Endothelial cell of umbilical vein (primary cell): ENCODE results near the gene GLIS2. TPM values are rescaled to one million over a fixed set of nuclear protein-coding genes. Genes with fewer than 3 reads are reported as not detected.

Experiments used
- BruUV-seq: library from RNA; stranded (reverse); fragments of 400-500 nt; replicated peaks from 2 replicates; lab custom pipeline; 2021; lab: Mats Ljungman, UMichigan
- CTCF ChIA-PET: fragments of 300-600, 350-600 bp; sonication (Branson Sonifier 250); formaldehyde crosslinking; loops from one replicate; lab custom pipeline; 2021; ENCODE audit warnings: antibody characterized with exemption, inconsistent platforms; lab: Charles Lee
- POLR2A ChIA-PET: fragments of 300-600, 350-600 bp; sonication (Branson Sonifier 250); formaldehyde crosslinking; loops from one replicate; lab custom pipeline; 2021; ENCODE audit warnings: antibody characterized with exemption, inconsistent platforms; lab: Charles Lee
- DNase-seq: peaks from one replicate; pipeline ENCODE4 v3.0.0-alpha.2; 2011; ENCODE audit warnings: low read depth, low spot score
- FAIRE-seq: peaks from 2 replicates; lab custom pipeline; 2011; peaks lifted over from hg19 to GRCh38; lab: Jason Lieb, UNC
- H2AFZ ChIP-seq: 2 replicates; pipeline ENCODE4 v1.6.0; 2012; ENCODE audit warnings: low read depth, low read length, control low read depth, inconsistent platforms
- H3K27ac ChIP-seq: 2 replicates; pipeline ENCODE4 v1.5.1; 2011; ENCODE audit warnings: low read depth, mild to moderate bottlenecking, control low read depth, low read length, moderate library complexity; ENCODE audit not compliant: insufficient read depth
- H3K27me3 ChIP-seq, 2 experiments: 2 replicates each; pipeline versions ENCODE4 v1.6.0 to v1.6.1; 2011; ENCODE audit warnings: low read length in 2 of 2, mixed read lengths in 1 of 2; ENCODE audit not compliant: control insufficient read depth in 2 of 2, insufficient read depth in 2 of 2
- H3K36me3 ChIP-seq, 2 experiments: 2 replicates in 1 of 2; 3 replicates in 1 of 2; pipeline ENCODE4 v1.5.1; 2011; ENCODE audit warnings: low read length in 2 of 2, mild to moderate bottlenecking in 1 of 2, moderate library complexity in 1 of 2; ENCODE audit not compliant: control insufficient read depth in 2 of 2, insufficient read depth in 2 of 2; ENCODE audit errors: extremely low read depth in 1 of 2
- H3K4me1 ChIP-seq: 3 replicates; pipeline ENCODE4 v1.5.1; 2011; ENCODE audit warnings: mild to moderate bottlenecking, low read length; ENCODE audit not compliant: control insufficient read depth, insufficient read depth; ENCODE audit errors: extremely low read depth
- H3K4me2 ChIP-seq: 2 replicates; pipeline ENCODE4 v1.6.1; 2011; ENCODE audit warnings: low read length, control low read depth, mixed read lengths; ENCODE audit not compliant: insufficient read depth
- H3K4me3 ChIP-seq, 3 experiments: fragments of 200-600 bp in 1 of 3; sonication (generic), shearing (Covaris generic) in 1 of 3; replicated peaks in 1 of 3; 2 replicates each; pipeline ENCODE4 v1.5.1; 2011 to 2016; ENCODE audit warnings: control low read depth in 3 of 3, low read length in 3 of 3, mild to moderate bottlenecking in 2 of 3, inconsistent platforms in 1 of 3, low read depth in 1 of 3, moderate library complexity in 1 of 3; ENCODE audit not compliant: insufficient read depth in 1 of 3
- H3K79me2 ChIP-seq: 2 replicates; pipeline ENCODE4 v1.6.0; 2012; ENCODE audit warnings: low read length, inconsistent platforms; ENCODE audit not compliant: control insufficient read depth, insufficient read depth
- H3K9ac ChIP-seq: replicated peaks from 2 replicates; pipeline ENCODE3; 2011; ENCODE audit warnings: low read length, control low read depth; ENCODE audit not compliant: insufficient read depth; ENCODE audit errors: extremely low read depth
- H3K9me1 ChIP-seq: replicated peaks from 3 replicates; pipeline ENCODE4 v1.6.0; 2011; ENCODE audit warnings: mild to moderate bottlenecking, low read length; ENCODE audit not compliant: control insufficient read depth, insufficient read depth; ENCODE audit errors: extremely low read depth
- H3K9me3 ChIP-seq: replicated peaks from 2 replicates; pipeline ENCODE4 v1.5.1; 2012; ENCODE audit warnings: low read length, inconsistent platforms; ENCODE audit not compliant: control insufficient read depth, insufficient read depth
- H4K20me1 ChIP-seq: replicated peaks from 2 replicates; pipeline ENCODE3; 2011; ENCODE audit warnings: mild to moderate bottlenecking, low read length; ENCODE audit not compliant: control insufficient read depth, insufficient read depth; ENCODE audit errors: extremely low read depth
- FOS ChIP-seq: IDR thresholded peaks from 2 replicates; pipeline ENCODE4 v1.6.1; 2011; ENCODE audit warnings: mild to moderate bottlenecking, low read length, moderate library complexity, borderline replicate concordance; ENCODE audit not compliant: insufficient read depth
- dilution Hi-C: fragments of 300-500 bp; cut with MboI; formaldehyde crosslinking; loops from one replicate; pipeline ENCODE4 v1.15.0; 2019; ENCODE audit warnings: low sequenced_read_pairs; ENCODE audit not compliant: extremely low pct_ligation_motif_present
- intact Hi-C: fragments of 100-400 bp; cut with micrococcal nuclease; formaldehyde crosslinking; loops from one replicate; pipeline ENCODE4 v1.10.0; 2022
- polyA plus RNA-seq, 4 experiments: library from polyadenylated mRNA; depleted of rRNA in 3 of 4; stranded (reverse) in 3 of 4; unstranded in 1 of 4; fragments of >200 nt; gene quantifications; 2 replicates each; pipeline versions ENCODE4 v1.2.1 to v1.2.3, GENCODE V29; 2011 to 2012; ENCODE audit warnings: missing spikeins in 1 of 4
- total RNA-seq: library from RNA; stranded (reverse); gene quantifications from 2 replicates; pipeline ENCODE4 v1.2.3, GENCODE V29; 2021

GLIS2 gene
- total and polyA plus RNA-seq, 2 donors (not counting 3 experiments of a cell fraction or from before 2014, with no cell fraction given) = 4.6 to 10.1 TPM

DNA sequence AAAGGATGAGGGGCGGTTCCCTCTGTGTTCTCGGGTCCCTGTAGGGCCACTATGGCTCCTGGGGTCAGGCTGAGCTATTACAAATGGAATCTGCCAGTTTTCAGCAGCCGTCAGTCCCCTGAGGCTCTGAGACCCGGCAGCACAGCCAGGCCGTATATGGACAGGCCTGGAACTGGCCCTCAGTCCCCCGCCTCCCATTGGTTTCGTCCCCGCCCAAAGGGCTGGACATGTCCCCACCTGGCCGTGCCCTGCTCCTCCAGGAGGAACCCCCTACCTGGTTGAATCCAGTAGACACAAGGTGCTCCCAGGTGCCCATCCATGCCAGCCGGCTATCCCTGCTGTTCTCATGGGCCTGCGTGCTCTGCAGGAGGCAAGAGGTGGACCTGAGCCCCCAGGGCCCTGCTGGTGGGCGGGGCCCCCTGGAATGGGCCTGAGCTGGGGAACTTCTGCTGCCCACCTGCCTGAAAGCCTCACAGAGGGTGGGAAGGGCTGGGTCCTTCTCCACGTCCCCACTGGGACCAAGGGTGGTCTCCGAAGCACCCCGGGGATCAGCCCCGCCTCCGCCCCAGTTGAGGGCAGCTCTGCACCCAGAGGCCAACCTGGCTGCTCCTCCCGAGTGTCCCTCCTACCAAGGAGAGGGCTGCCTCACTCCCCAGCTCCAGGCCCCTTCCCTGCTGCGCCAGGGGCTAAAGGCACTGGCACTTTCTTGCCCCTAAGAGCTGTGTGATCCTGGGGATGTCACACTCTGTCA lies 72.6 kb downstream of the GLIS2 start:
- no peaks in the 10 kb centered on the region for H3K79me2 ChIP-seq
- H3K9me3 ChIP-seq = no peaks in the 10 kb centered on the region
- FAIRE-seq (no peak), DNase-seq (no peak)
- TF ChIP-seq FOS = no peak
- peaks cover 22% of the 10 kb centered on the region for H3K4me1 ChIP-seq
- peaks cover 0 to 18% of the 10 kb centered on the region in 2 experiments for H3K36me3 ChIP-seq
- CTCF ChIA-PET = interaction anchor here (7.5 kb wide), 1 partner anchor 15 kb away, joined by 63 read pairs; no protein-coding TSS in a partner anchor
- no TSS peak for BruUV-seq
- H3K9me1 ChIP-seq = no peaks in the 10 kb centered on the region
- H3K27me3 ChIP-seq = no peaks in the 10 kb centered on the region
- H3K4me2 ChIP-seq = no peak overlapping the region
- POLR2A ChIA-PET = no interaction called here
- H3K27ac ChIP-seq = no peak overlapping the region
- no peak overlapping the region for H3K9ac ChIP-seq
- H4K20me1 ChIP-seq = no peaks in the 10 kb centered on the region
- dilution Hi-C loops (no loop called here), intact Hi-C loops (no loop called here)
- H3K4me3 ChIP-seq = no peak overlapping the region
- H2AFZ ChIP-seq = no peak overlapping the region

Other genes starting within 250 kb of the GLIS2 start
- gene ADCY9, start 199.6 kb upstream of the GLIS2 start, total RNA-seq = 13.1 and 14.0 TPM in 2 replicates
- gene ADCY9, start 199.6 kb upstream of the GLIS2 start, polyA plus RNA-seq = 6.8 and 9.1 TPM in 2 replicates
- 0.14 and 0.29 TPM in 2 replicates for gene SRL, start 74.0 kb upstream of the GLIS2 start, total RNA-seq
- gene SRL, start 74.0 kb upstream of the GLIS2 start, polyA plus RNA-seq = 0.21 and 0.27 TPM in 2 replicates
- 11.1 and 12.4 TPM in 2 replicates for gene TFAP4, start 43.0 kb upstream of the GLIS2 start, total RNA-seq
- gene TFAP4, start 43.0 kb upstream of the GLIS2 start, polyA plus RNA-seq = 3.0 and 3.4 TPM in 2 replicates
- gene PAM16, start 35.3 kb downstream of the GLIS2 start, total RNA-seq = 35.8 and 40.0 TPM in 2 replicates
- 67.2 and 76.2 TPM in 2 replicates for gene PAM16, start 35.3 kb downstream of the GLIS2 start, polyA plus RNA-seq
- 0.14 and 0.42 TPM in 2 replicates for gene VASN, start 55.8 kb downstream of the GLIS2 start, total RNA-seq
- gene VASN, start 55.8 kb downstream of the GLIS2 start, polyA plus RNA-seq = 0.41 and 0.57 TPM in 2 replicates
- gene CORO7, start 100.5 kb downstream of the GLIS2 start, total RNA-seq = 70.4 and 72.3 TPM in 2 replicates
- 42.5 and 57.1 TPM in 2 replicates for gene CORO7, start 100.5 kb downstream of the GLIS2 start, polyA plus RNA-seq
- gene DNAJA3, start 109.8 kb downstream of the GLIS2 start, total RNA-seq = 40.6 and 45.4 TPM in 2 replicates
- 29.0 and 33.4 TPM in 2 replicates for gene DNAJA3, start 109.8 kb downstream of the GLIS2 start, polyA plus RNA-seq
- 38.4 and 48.0 TPM in 2 replicates for gene NMRAL1, start 158.6 kb downstream of the GLIS2 start, total RNA-seq
- gene NMRAL1, start 158.6 kb downstream of the GLIS2 start, polyA plus RNA-seq = 84.4 and 101 TPM in 2 replicates
- 80.7 and 92.6 TPM in 2 replicates for gene HMOX2, start 160.3 kb downstream of the GLIS2 start, total RNA-seq
- gene HMOX2, start 160.3 kb downstream of the GLIS2 start, polyA plus RNA-seq = 86.3 and 91.0 TPM in 2 replicates
- gene CDIP1, start 222.7 kb downstream of the GLIS2 start, total RNA-seq = 22.4 and 33.9 TPM in 2 replicates
- gene CDIP1, start 222.7 kb downstream of the GLIS2 start, polyA plus RNA-seq = 37.4 and 47.6 TPM in 2 replicates
- gene C16orf96, start 240.3 kb downstream of the GLIS2 start, total RNA-seq = not detected in 2 replicates
- not detected in 2 replicates for gene C16orf96, start 240.3 kb downstream of the GLIS2 start, polyA plus RNA-seq